Spleen (tissue), 11 donors: Measurements from ENCODE around the gene KRTAP5-8. TPM values are rescaled to one million over a fixed set of nuclear protein-coding genes. Genes with fewer than 3 reads are reported as not detected.

Experiments
- DNase-seq: peaks from one replicate; pipeline ENCODE4 v3.0.0-alpha.2; 2020
- H3K27ac ChIP-seq, 8 donors: fragments of 200-600 bp; sonication (generic) in 7 of 8; 1 replicate in 4 of 8; 2 replicates in 4 of 8; pipeline versions ENCODE4 v1.5.0 to v1.8.0; 2016 to 2021; ENCODE audit warnings: inconsistent platforms in 4 of 8, mild to moderate bottlenecking in 4 of 8, moderate library complexity in 1 of 8
- H3K27me3 ChIP-seq, 7 donors: fragments of 200-600 bp; sonication (generic) in 6 of 7; replicated peaks in 1 of 7; 1 replicate in 4 of 7; 2 replicates in 3 of 7; pipeline versions ENCODE4 v1.5.0 to v1.8.0; 2016 to 2021; ENCODE audit warnings: inconsistent platforms in 3 of 7, mild to moderate bottlenecking in 1 of 7
- H3K36me3 ChIP-seq, 6 donors: fragments of 200-600 bp; sonication (generic) in 5 of 6; 1 replicate in 4 of 6; 2 replicates in 2 of 6; pipeline versions ENCODE4 v1.5.0 to v1.8.0; 2016 to 2021; ENCODE audit warnings: inconsistent platforms in 2 of 6
- H3K4me1 ChIP-seq, 6 donors: fragments of 200-600 bp; sonication (generic) in 5 of 6; 1 replicate in 3 of 6; 2 replicates in 3 of 6; pipeline versions ENCODE4 v1.5.0 to v1.8.0; 2016 to 2021; ENCODE audit warnings: inconsistent platforms in 3 of 6
- H3K4me3 ChIP-seq, 8 donors: fragments of 200-600 bp; sonication (generic) in 7 of 8; 1 replicate in 4 of 8; 2 replicates in 4 of 8; pipeline versions ENCODE4 v1.5.0 to v1.8.0; 2016 to 2021; ENCODE audit warnings: inconsistent platforms in 4 of 8, mild to moderate bottlenecking in 4 of 8, moderate library complexity in 2 of 8
- H3K9me3 ChIP-seq, 8 donors: fragments of 200-600 bp; sonication (generic) in 7 of 8; 1 replicate in 4 of 8; 2 replicates in 4 of 8; pipeline versions ENCODE4 v1.5.0 to v1.8.0; 2016 to 2021; ENCODE audit warnings: inconsistent platforms in 4 of 8
- CTCF ChIP-seq, 11 experiments: fragments of 200-600 bp in 7 of 11; fragments of 450-650 bp in 4 of 11; sonication (generic) in 4 of 11; IDR thresholded peaks in 8 of 11; conservative IDR thresholded peaks in 3 of 11; 1 replicate in 7 of 11; 2 replicates in 4 of 11; pipeline versions ENCODE4 v1.4.0 to v1.8.0; 2016 to 2021; ENCODE audit warnings: antibody characterized with exemption in 11 of 11, inconsistent platforms in 4 of 11, mild to moderate bottlenecking in 1 of 11
- POLR2A ChIP-seq, 3 donors: fragments of 450-650 bp; IDR thresholded peaks; one replicate each; pipeline ENCODE4 v1.5.1; 2017; ENCODE audit warnings: antibody characterized with exemption in 3 of 3, mild to moderate bottlenecking in 1 of 3
- POLR2AphosphoS5 ChIP-seq, 3 donors: sonication (generic); formaldehyde crosslinking; IDR thresholded peaks; one replicate each; pipeline ENCODE4 v1.5.1; 2017; ENCODE audit warnings: antibody characterized with exemption in 3 of 3
- WGBS, 5 donors: extraction: QIAGEN DNeasy Blood & Tissue Kit in 3 of 5; methylation state at CpG; one replicate each; pipeline versions ENCODE4 v1.1.5 to v1.1.7; 2013 to 2018; 5-methylcytosine and 5-hydroxymethylcytosine counted together
- intact Hi-C: fragments of 100-400 bp; cut with DNase I; formaldehyde crosslinking; loops from one replicate; pipeline ENCODE4 v1.15.0; 2023; ENCODE audit warnings: low total_unique reads
- polyA plus RNA-seq, 3 donors: library from polyadenylated mRNA; stranded (reverse); fragments of 200-250 nt; gene quantifications; one replicate each; pipeline ENCODE4 v1.2.1, GENCODE V29; 2013
- total RNA-seq, 7 donors: library from RNA; depleted of rRNA in 3 of 7; stranded (reverse); fragments of >200 nt in 3 of 7; fragmentation: NEBNext Ultra II Directional in 4 of 7; extraction: Animal tissue kit (Norgen Biotek cat#: 25700) in 4 of 7; gene quantifications; one replicate each; pipeline versions ENCODE4 v1.1.0 to v1.2.1, GENCODE V29; 2016 to 2021
- donor health status: healthy with polysubstance abuse.
- donor health status: DM: no; HTN: no; CAD: no; lungs with moderate emphysema.
- donor health status: DM: no; HTN: no; CAD: no.
- donor health status: Bipolar disorder and iron deficiency.
- donor health status: healthy.
- donor health status: DM: no; HTN: no; CAD: no.
- donor health status: DM: yes; HTN: yes; CAD: no.

KRTAP5-8 gene
- total and polyA plus RNA-seq, 10 donors: 0.09 to 0.63 (median 0.25) TPM; not detected in 4

- intact Hi-C loops: no loop called here
- 58 to 81% (median 78%) methylated on average over 10 of the region's 10 CpGs for WGBS, 5 donors
Measured at GRCh38 chr11:71504531-71504930, 33.3 kb upstream of the KRTAP5-8 start.

GRCh38 chr11:71505001-71505400 is 32.8 kb upstream of the KRTAP5-8 start:
- Histone ChIP-seq H3K4me3 (no peak overlapping the region), H3K36me3 (peaks cover 4 to 71% (median 41%) of the 10 kb centered on the region in 6 donors), H3K4me1 (peaks cover 0 to 9% (median 0%) of the 10 kb centered on the region in 6 donors), H3K27me3 (no peaks in the 10 kb centered on the region), H3K9me3 (peaks cover 0 to 40% (median 32%) of the 10 kb centered on the region in 8 donors), H3K27ac (no peak overlapping the region)
- no peak for DNase-seq
- WGBS, 5 donors: 60 to 79% (median 75%) methylated on average over 2 of the region's 2 CpGs
- intact Hi-C loops: no loop called here
- TF ChIP-seq POLR2A (IDR thresholded peaks at IDR 0.05): no peak
- TF ChIP-seq POLR2AphosphoS5 (IDR thresholded peaks at IDR 0.05): no peak
- TF ChIP-seq CTCF (IDR thresholded peaks at IDR 0.05 in 8 of 11, conservative IDR thresholded peaks at IDR 0.05 in 3 of 11): no peak

More at GRCh38 chr11:71504531-71504930, 33.3 kb upstream of the KRTAP5-8 start:
- H3K4me1 ChIP-seq: peaks cover 0 to 9% (median 0%) of the 10 kb centered on the region in 6 donors
- H3K9me3 ChIP-seq: peaks cover 0 to 35% (median 28%) of the 10 kb centered on the region in 8 donors
- no peak overlapping the region for H3K27ac ChIP-seq
- TF ChIP-seq CTCF (IDR thresholded peaks at IDR 0.05 in 8 of 11, conservative IDR thresholded peaks at IDR 0.05 in 3 of 11) (no peak), POLR2AphosphoS5 (IDR thresholded peaks at IDR 0.05) (no peak), POLR2A (IDR thresholded peaks at IDR 0.05) (no peak)
- H3K27me3 ChIP-seq: no peaks in the 10 kb centered on the region
- DNase-seq: no peak
- no peak overlapping the region for H3K4me3 ChIP-seq
- peaks cover 4 to 75% (median 46%) of the 10 kb centered on the region in 6 donors for H3K36me3 ChIP-seq

GRCh38 chr11:71505781-71506180 is 32.0 kb upstream of the KRTAP5-8 start:
- Histone ChIP-seq H3K27ac (no peak overlapping the region), H3K4me3 (no peak overlapping the region), H3K27me3 (no peaks in the 10 kb centered on the region), H3K9me3 (peaks cover 0 to 47% (median 40%) of the 10 kb centered on the region in 8 donors), H3K4me1 (peaks cover 0 to under 1% (median 0%) of the 10 kb centered on the region in 6 donors), H3K36me3 (peaks cover 4 to 63% (median 33%) of the 10 kb centered on the region in 6 donors)
- intact Hi-C loops: no loop called here
- WGBS, 5 donors: 76 to 90% (median 83%) methylated on average over 9 of the region's 9 CpGs
- no peak for DNase-seq
- TF ChIP-seq CTCF (IDR thresholded peaks at IDR 0.05 in 8 of 11, conservative IDR thresholded peaks at IDR 0.05 in 3 of 11) (no peak), POLR2AphosphoS5 (IDR thresholded peaks at IDR 0.05) (no peak), POLR2A (IDR thresholded peaks at IDR 0.05) (no peak)

- DNase-seq: no peak
- Histone ChIP-seq H3K4me1 (no peaks in the 10 kb centered on the region), H3K27me3 (no peaks in the 10 kb centered on the region), H3K27ac (no peak overlapping the region), H3K9me3 (peaks cover 0 to 57% (median 53%) of the 10 kb centered on the region in 8 donors), H3K36me3 (peaks cover 0 to 50% (median 20%) of the 10 kb centered on the region in 6 donors), H3K4me3 (no peak overlapping the region)
- TF ChIP-seq POLR2A (IDR thresholded peaks at IDR 0.05) (no peak), CTCF (IDR thresholded peaks at IDR 0.05 in 8 of 11, conservative IDR thresholded peaks at IDR 0.05 in 3 of 11) (no peak)
- 83 to 94% (median 91%) methylated on average over 5 of the region's 5 CpGs for WGBS, 5 donors
- intact Hi-C loops: no loop called here
Measured at GRCh38 chr11:71507102-71507501, 30.7 kb upstream of the KRTAP5-8 start.
